Measurements from ENCODE around the gene STK17A.

The STK17A gene

DNA sequence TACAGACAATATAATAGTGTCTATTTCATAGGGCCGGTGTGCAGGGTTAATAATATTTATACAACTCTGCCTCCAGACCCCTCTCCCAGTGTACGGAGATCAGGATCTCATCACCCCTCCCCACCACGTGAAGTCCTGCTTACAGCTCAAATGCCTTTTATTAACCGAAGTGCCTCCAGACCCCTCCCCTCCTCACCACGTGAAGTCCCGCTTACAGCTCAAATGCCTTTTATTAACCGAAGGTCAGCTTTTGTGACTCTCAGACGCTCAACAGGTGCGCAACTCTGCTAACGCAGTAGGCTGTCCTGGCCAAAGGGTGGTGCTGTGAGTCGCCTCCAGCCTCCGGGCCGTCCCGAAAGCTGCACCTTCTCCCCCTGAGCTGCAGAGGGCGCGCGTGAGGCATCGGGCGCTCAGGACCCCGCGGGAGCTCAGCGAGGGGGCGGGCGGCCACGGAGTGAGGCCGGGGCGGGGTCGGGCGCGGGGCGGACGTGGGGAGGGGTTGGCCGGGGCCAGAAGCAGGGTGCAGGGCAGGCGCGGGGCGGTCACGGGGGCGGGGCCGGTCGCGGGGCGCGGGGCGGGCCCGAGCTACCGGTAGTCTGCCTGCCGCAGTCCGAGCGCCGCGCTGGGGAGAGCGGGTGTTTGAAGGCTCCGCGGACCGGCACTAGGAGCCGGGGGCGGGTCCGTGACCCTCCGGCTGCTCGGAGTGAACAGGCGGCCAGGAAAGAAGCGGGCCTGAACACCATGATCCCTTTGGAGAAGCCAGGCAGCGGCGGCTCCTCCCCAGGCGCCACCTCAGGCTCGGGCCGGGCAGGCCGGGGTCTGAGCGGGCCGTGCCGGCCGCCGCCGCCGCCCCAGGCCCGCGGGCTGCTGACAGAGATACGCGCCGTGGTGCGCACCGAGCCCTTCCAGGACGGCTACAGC is at the start of gene STK17A (continued):
- no peak for TF ChIP-seq OVOL3 (tag by site-specific recombination; IDR thresholded peaks at IDR 0.05)
- TF ChIP-seq ZBTB10 (tag by site-specific recombination; IDR thresholded peaks at IDR 0.05) = no peak
- peak; percentile 89 for TF ChIP-seq ZNF654 (tag by site-specific recombination; IDR thresholded peaks at IDR 0.05; ENCODE audit: low read depth)
- TF ChIP-seq ZNF529 (tag by site-specific recombination; IDR thresholded peaks at IDR 0.05; ENCODE audit: insufficient replicate concordance) = no peak
- TF ChIP-seq, protein P1, sequence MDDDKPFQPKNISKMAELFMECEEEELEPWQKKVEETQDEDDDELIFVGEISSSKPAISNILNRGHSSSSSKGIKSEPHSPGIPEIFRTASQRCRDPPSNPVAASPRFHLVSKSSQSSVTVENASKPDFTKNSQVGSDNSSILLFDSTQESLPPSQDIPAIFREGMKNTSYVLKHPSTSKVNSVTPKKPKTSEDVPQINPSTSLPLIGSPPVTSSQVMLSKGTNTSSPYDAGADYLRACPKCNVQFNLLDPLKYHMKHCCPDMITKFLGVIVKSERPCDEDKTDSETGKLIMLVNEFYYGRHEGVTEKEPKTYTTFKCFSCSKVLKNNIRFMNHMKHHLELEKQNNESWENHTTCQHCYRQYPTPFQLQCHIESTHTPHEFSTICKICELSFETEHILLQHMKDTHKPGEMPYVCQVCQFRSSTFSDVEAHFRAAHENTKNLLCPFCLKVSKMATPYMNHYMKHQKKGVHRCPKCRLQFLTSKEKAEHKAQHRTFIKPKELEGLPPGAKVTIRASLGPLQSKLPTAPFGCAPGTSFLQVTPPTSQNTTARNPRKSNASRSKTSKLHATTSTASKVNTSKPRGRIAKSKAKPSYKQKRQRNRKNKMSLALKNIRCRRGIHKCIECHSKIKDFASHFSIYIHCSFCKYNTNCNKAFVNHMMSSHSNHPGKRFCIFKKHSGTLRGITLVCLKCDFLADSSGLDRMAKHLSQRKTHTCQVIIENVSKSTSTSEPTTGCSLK (tag by site-specific recombination; IDR thresholded peaks at IDR 0.05) = no peak
- TF ChIP-seq ZNF223 (tag by site-specific recombination; IDR thresholded peaks at IDR 0.05) = no peak
- TF ChIP-seq, protein P2, sequence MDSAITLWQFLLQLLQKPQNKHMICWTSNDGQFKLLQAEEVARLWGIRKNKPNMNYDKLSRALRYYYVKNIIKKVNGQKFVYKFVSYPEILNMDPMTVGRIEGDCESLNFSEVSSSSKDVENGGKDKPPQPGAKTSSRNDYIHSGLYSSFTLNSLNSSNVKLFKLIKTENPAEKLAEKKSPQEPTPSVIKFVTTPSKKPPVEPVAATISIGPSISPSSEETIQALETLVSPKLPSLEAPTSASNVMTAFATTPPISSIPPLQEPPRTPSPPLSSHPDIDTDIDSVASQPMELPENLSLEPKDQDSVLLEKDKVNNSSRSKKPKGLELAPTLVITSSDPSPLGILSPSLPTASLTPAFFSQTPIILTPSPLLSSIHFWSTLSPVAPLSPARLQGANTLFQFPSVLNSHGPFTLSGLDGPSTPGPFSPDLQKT (IDR thresholded peaks at IDR 0.05; ENCODE audit: borderline replicate concordance, low read depth, low read length) = no peak
- TF ChIP-seq ZNF114 (tag by site-specific recombination; IDR thresholded peaks at IDR 0.05) = no peak
- TF ChIP-seq TRIM28 (IDR thresholded peaks at IDR 0.05; ENCODE audit: borderline replicate concordance, low read length) = no peak
- TF ChIP-seq, protein P3, sequence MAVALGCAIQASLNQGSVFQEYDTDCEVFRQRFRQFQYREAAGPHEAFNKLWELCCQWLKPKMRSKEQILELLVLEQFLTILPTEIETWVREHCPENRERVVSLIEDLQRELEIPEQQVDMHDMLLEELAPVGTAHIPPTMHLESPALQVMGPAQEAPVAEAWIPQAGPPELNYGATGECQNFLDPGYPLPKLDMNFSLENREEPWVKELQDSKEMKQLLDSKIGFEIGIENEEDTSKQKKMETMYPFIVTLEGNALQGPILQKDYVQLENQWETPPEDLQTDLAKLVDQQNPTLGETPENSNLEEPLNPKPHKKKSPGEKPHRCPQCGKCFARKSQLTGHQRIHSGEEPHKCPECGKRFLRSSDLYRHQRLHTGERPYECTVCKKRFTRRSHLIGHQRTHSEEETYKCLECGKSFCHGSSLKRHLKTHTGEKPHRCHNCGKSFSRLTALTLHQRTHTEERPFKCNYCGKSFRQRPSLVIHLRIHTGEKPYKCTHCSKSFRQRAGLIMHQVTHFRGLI (tag by site-specific recombination; IDR thresholded peaks at IDR 0.05) = no peak
- peak; percentile 15; the same call in 1 of the 2 replicates for TF ChIP-seq ZFHX2 (tag by site-specific recombination; conservative IDR thresholded peaks at IDR 0.05)
- TF ChIP-seq, protein P4, sequence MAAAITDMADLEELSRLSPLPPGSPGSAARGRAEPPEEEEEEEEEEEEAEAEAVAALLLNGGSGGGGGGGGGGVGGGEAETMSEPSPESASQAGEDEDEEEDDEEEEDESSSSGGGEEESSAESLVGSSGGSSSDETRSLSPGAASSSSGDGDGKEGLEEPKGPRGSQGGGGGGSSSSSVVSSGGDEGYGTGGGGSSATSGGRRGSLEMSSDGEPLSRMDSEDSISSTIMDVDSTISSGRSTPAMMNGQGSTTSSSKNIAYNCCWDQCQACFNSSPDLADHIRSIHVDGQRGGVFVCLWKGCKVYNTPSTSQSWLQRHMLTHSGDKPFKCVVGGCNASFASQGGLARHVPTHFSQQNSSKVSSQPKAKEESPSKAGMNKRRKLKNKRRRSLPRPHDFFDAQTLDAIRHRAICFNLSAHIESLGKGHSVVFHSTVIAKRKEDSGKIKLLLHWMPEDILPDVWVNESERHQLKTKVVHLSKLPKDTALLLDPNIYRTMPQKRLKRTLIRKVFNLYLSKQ (tag by site-specific recombination; IDR thresholded peaks at IDR 0.05; ENCODE audit: borderline replicate concordance) = no peak
- no peak for TF ChIP-seq ZNF266 (tag by site-specific recombination; IDR thresholded peaks at IDR 0.05; ENCODE audit: low read depth)
- peak; percentile 54; the same call in 1 of the 2 replicates for TF ChIP-seq IKZF3 (tag by site-specific recombination; IDR thresholded peaks at IDR 0.05)
- peak; percentile 88 for TF ChIP-seq ZNF660 (tag by site-specific recombination; IDR thresholded peaks at IDR 0.05)
- TF ChIP-seq ZIC2 (tag by site-specific recombination; IDR thresholded peaks at IDR 0.05) = peak; percentile 62
- TF ChIP-seq ATF2 (tag by site-specific recombination; IDR thresholded peaks at IDR 0.05; ENCODE audit: low read depth) = no peak
- no peak for TF ChIP-seq ZNF148 (tag by site-specific recombination; IDR thresholded peaks at IDR 0.05; ENCODE audit: borderline replicate concordance)
- TF ChIP-seq ZNF248 (tag by site-specific recombination; IDR thresholded peaks at IDR 0.05) = no peak
- no peak for TF ChIP-seq KLF16 (tag by site-specific recombination; IDR thresholded peaks at IDR 0.05)
- no peak for TF ChIP-seq ZNF132 (tag by site-specific recombination; IDR thresholded peaks at IDR 0.05; ENCODE audit: borderline replicate concordance)
- TF ChIP-seq SCRT2 (tag by site-specific recombination; IDR thresholded peaks at IDR 0.05) = peak; percentile 100
- TF ChIP-seq ZNF19 (tag by site-specific recombination; IDR thresholded peaks at IDR 0.05; ENCODE audit: low read depth) = no peak
- no peak for TF ChIP-seq ZNF362 (tag by site-specific recombination; IDR thresholded peaks at IDR 0.05)
